Placental pericyte (primary cell): ENCODE measurements around the gene MAN1A1. TPM values are rescaled to one million over a fixed set of nuclear protein-coding genes. Genes with fewer than 3 reads are reported as not detected.

ENCODE experiments used
- small RNA-seq: library from RNA; depleted of rRNA; stranded (forward); fragments of <200 nt; gene quantifications from one replicate; pipeline ENCODE3, GENCODE V24; 2012; ENCODE audit warnings: low replicate concordance
- total RNA-seq: library from RNA; depleted of rRNA; stranded (reverse); fragments of >200 nt; gene quantifications from 2 replicates; pipeline ENCODE4 v1.2.3, GENCODE V29; 2012

MAN1A1 gene
- 55.0 and 131 TPM in 2 replicates for total RNA-seq

DNA sequence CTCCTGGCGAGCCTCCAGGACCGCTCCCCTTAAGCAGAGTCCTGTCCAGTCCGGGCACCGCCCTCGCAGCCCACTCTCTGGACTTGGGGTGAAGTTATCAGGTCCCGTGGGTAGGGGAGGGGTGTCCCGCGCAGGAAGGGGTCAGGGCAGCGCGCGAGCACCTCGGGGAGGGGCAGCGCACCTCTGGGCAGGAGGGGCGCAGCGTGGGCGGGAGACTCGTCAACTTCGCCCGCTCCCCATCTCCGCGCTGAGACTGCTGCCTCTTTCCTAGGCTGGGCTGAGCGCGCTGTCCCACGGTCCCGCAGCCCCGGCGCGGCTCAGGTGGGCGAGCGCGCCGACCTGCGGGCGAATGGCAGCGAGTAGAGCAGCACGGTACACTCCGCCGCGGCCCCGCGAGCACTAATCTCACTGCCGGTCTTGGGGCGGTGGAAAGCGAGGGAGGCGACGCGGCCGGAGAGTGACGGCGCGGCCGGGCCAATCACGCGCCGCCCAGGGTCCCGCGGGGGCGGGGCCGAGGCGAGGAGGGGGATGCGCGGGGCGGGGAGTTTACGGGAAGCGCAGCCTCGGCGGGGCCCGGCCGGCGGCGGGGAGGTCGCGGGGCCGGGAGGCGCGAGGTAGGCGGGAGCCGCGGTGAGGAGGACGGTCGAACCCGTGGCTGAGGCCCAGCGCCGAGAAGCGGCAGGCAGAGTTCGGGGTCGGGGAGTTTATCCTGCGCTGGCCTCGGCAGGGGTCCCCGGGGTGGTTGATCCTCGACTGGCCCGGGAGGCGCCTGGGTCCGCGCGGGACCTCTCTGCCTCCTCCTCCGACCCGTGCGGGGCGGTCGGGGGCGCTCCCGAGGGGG, at the start of gene MAN1A1:
Gene MAN1A1 (minus strand): TSS at position 401 of the 841 bp plus-strand sequence. CDS start 696 bp downstream, outside the sequence.

Small RNA genes within 50 kb of the gene (small RNA-seq; reads per million reads assigned to genes)
- gene AL022722.2 (not detected), gene RNU6-194P (not detected)
